IPS-11a (cell line): ENCODE results near the gene C15orf39.
"Not testable (repeated sequence)": the region's sequence is repeated elsewhere in the genome, so short reads cannot be mapped to it uniquely, and the experiment has no call there.

Source experiments
- H3K4me3 ChIP-seq: one replicate; pipeline ENCODE4 v1.5.1; 2013; ENCODE audit warnings: low read depth, low read length, control low read depth

The C15orf39 gene

DNA sequence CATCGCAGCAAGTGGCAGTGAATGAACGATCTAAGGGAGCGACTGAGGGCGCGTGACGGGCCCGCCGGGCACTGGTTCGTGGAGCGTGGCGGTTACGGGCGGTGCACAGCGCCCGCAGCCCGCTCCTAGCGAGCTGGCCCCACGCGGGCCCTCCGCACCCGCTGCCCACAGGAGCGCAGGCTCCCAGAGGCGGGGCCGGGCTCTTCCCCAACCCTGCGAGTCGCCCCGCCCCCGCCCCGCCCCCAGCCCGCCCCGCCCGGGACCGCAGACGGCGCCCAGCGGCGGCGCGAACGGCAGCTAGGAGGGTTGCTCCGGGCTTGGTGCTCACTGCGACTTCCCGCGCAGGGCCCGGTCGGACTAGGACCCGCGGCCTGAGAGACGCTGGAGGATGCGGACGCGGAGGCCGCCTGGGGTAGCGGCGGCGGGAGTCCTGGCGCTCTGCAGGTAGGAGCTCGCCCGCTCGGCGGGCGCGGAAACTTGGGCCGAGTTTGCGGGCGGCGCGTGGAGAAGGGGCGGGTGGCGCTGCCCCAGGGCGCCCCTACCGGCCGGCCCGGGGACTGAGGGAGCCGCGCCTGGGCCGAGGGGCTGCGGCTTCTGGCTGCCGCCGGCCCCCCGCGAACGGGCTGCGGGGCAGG, at the start of gene C15orf39:
Gene C15orf39 (plus strand): TSS at position 267 of the 635 bp plus-strand sequence. CDS start 4,167 bp downstream, outside the sequence.
- H3K4me3 ChIP-seq: peak within 1 kb of the TSS; percentile 85

DNA sequence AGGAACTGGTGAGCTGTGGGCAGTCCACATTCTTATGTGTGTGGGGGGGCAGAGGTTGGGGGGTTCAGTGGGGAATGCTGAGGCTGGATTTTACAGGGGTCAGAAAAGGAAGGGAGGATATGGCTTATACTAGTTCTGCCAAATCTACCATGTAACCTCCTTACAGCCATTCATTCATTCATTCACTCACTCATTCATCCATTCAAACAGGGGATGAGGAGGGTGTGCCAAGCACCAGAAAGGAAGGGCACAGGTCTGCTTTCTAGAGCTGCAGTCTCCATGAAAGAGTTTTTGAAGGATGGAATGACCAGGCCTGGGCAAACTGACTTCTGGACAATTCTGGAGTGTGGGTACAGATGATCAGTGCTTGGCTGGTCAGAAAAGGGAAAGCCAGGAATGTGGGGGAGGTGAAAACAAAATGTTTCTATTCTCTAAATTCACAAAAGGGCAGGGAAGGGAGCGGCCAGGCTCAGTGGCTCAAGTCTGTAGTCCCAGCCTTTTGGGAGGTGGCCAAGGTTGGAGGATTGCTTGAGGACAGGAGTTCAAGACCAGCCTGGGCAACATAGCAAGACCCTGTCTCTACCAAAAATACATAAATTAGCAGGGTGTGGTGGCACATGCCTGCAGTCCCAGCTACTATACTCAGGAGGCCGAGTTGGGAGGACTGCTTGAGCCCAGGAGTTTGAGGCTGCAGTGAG, 49.2 kb upstream of the C15orf39 start:
- no peak overlapping the region for H3K4me3 ChIP-seq

DNA sequence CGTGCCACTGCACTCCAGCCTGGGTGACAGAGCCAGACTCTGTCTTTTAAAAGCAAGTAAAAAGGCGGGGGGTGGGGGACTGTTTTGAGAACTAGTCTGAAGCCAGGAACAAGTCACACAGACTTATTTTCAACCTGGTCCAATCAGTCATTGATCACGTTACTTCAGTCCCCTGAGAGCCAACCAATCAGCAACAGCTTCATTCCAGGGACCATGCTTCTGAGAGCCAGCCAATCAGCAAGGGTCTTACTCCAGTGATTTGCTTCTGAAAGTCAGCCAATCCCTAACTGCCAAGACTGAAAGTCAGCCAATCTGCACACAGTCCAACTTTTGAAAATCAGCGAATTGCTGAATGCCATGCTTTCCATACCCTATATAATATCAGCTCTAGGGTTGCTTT, 48.6 kb upstream of the C15orf39 start:
- H3K4me3 ChIP-seq: no peak overlapping the region

DNA sequence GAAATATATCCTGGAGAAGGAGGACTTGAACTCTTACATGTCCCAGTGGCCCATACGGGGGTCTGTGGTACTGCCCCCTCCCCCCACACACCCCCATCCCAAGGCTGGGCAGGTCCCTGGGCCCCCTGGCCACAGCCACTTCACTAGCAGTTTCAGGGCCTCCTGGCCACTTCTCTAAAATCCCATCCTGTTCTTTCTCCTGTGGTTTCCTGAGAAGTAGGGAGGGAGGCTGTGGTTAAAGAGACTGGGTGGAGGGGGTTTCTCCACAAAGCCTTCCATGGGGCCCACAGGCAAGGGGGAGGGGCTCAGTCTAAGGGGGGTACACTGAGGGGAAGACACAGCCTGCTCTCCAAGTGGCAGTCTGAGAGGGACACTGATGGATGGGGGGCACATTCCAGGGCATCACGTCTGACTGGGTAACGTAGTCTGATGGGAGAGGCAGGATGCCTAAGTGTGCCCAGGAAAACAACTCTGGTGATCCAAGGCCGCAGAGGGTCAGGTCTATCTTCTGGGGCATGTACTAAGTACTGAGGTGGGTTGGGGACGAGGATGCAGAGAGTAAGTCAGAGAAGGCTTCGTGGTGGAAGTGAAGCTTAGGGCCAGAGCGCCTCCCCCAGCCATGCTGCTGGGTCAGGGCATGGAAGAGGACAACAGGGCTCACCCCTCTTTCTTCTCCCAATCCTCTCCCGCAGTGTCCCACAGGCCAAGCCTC, 48.0 kb upstream of the C15orf39 start:
- no peak overlapping the region for H3K4me3 ChIP-seq

DNA sequence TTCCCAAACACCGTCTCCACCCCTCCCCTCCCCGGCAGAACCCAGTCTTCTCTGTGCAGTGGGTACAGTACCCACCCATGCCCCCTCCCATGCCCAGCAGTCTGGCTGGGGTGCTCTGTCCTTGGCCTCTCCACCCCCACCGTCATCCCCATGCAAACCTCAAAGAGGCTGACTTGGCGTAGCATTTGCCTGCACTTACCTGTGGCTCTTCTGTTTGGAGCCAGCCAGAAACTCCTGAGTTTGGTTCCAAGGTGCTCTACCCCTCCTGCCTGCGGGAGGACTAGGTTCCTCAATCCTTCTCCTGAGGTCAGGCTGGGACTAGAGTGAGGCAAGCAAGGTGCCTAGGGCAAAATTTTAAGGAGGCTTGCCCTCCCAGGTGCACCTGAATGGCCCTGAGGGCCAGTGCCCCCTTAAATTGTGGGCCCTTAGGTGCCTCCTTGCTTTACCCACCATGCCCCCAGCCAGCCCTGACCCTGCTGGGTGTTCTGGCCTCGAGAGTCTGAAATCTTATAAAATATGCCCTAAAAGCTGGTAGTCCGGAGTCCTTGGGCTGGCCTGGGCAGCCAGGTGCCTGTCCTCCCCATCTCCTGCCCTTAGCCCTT, 47.1 kb upstream of the C15orf39 start:
- H3K4me3 ChIP-seq: no peak overlapping the region

DNA sequence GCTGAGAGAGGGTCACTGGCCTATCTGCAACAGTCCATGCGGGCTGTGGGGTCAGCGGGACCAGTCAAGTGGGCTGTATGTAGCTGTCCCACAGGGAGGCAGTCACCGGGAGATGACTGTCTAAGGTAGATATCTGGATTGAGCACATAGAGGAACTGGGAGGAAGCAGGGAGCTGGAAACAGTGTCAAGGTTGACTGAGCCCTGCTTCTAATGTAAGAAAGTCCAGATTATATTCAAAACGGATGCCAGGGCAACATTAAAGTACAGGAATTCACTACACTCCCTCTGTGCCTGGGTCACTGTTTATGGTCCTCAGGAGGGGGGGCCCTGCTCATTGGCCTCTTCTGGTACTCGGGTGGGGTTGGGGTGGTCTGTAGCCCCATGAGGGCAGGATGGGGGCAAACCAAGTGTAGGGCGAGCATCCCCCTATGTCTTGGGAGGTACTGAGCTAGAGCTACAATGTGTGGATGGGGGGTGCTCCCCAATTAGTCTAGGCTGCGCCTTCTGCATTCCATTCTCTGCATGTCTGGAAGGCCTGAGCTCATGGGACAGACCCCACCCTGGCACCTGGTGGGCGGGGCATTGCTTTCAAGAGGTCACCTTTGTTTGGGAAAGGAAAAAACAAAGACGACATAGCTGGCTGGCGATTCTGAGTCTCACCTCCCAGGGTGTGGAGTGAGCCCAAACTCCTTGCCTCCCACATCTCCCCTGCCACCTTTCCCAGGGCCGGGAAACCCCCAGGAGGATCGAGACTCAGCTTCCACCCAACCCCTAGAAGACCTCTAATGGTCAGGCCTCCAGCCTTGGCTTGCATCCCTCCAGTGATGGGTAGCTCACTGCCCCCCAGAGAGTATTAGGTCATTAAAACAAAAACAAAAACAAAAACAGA, 45.1 kb upstream of the C15orf39 start:
- H3K4me3 ChIP-seq: no peak overlapping the region

DNA sequence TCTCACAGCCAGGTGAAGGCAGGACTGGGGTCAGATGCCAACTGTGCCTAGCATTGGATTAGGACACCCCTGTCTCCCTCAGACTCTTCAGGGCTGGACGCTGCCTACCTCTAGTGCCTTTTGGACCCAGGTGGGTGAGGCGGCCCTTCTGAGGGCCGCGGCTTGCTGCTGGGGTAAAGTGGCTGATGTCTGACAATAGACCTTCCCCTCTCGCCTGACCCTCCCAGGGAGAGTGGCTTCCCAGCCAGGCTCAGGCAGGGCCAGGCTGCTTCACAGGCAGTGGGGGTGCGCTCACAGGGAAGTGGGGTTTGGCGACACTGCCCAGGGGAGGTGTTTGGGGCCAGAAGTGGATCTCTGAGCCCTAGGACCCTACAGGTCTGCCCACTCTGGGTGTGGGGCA, 43.3 kb upstream of the C15orf39 start:
- H3K4me3 ChIP-seq: no peak overlapping the region

DNA sequence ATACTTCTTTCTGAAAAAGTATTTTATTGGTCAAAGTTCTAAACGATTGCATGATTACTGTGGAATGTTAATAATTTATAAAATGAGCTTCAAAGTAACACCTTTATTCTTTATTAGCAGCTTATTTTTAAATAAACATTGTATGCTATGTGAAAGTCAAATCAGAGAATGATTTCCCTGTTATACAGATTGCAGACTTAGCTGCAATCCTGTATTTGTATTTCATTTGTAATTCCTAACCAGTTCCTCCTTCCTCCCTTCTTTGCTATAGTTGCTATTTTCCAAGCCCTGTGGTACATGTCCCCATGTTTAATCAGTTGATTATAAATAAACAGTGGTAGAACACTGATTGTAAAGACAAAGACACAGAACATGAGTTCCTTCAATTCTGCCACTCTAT, 42.4 kb upstream of the C15orf39 start:
- H3K4me3 ChIP-seq: no peak overlapping the region

DNA sequence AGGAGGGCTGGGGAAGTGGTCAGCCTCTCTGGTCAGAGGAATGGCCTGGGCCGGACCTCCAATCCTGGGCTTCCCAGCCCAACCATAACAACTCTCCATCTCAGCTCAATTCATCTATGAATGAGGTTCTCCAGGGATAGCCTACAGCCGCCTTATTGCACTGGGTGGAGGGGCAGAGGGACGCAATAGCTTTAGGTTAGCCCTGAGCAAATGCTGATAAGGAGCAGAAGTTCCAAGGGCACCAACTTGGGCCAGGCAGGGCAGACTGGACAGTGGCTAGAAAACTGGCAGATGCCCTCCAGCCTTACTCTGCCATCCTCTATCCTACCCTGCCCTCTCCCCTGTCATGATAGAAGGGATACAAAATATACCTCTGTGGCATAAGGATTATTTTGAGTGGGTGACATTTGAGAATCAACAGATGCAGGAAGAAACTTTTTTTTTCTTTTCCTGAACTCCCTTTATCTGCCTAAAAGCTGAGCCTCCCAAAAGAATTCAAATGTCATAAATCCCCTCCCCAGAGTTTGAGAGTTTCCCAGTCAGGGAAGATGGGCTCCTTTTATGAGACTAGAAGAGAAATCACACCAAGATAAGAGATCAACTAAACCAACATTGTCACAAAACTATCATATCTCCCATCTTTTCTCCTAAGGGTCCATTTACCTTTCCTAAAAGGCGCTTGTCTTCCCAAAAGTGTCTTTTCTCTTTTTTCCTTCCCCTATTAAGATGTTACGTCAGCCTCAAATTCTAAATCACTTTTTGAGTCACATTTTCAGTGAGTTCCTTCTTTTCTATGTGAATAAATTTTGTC, 40.4 kb upstream of the C15orf39 start:
- no peak overlapping the region for H3K4me3 ChIP-seq

DNA sequence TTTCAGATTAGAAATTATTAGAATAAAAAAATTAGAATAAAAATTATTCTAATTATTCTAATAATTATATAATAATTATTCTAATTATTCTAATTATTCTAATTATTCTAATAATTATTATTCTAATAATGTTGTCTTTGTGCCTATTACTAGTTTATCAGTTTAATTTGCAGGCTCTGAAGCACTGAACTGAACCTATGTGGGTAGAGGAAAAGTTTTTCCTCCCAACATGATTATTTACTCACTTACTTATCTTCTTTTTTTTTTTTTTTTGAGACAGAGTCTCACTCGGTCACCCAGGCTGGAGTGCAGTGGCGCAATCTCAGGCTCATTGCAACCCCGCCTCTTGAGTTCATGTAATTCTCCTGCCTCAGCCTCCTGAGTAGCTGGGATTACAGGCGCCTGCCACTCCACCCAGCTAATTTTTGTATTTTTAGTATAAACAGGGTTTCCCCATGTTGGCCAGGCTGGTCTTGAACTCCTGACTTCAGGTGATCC, 39.7 kb upstream of the C15orf39 start:
- no peak overlapping the region for H3K4me3 ChIP-seq

DNA sequence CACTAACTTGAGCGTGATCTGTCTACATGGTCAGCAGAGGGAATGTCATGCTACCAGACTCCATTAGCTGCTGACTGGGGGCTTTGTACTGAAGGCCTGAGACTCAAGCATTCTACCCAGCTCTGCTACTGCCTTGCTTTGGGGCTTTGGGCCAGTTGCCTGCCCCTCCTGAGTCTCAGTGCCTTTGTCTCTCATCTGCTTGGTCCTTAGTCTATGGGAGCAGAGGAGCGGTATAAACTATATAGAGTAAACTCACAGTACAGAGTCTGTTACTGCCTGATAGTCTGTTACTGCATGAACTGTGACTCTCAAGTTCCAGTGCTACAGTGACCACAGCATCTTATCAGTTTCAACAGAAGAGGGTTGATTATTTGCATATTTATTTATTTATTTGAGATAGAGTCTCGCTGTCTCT, 38.5 kb upstream of the C15orf39 start:
- H3K4me3 ChIP-seq: no peak overlapping the region

DNA sequence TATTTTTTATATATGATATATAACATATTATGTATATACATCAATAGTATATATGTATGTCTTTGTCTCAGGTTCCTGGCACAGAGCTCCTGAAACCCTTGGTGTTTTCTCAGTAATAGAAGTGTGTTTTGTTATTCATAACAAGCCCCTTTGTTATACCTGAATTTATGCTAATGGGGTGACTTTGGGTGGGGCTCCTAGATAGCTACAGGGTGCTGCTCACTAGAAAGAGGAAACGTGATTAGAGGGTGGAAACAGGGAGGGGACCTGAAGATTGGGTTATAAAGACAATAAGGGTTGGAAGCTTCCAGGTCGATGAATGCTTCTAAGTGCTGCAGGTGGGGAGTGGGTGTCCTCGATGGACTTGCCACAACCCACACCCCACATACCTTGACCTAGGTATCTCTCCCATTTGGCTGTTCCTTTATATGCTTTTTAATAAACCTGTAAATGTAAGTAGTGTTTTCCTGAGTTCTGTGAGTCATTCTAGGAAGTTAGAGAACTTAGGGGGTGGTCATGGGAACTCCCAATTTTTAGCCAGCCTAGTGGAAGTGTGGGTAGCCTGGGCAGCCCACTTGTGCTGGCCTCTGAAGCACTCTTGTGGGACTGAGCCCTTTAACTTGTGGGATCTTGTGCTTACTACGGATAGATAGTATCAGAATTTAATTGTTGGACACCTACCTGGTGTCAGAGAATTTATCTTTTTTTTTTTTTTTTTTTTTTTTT, 36.9 kb upstream of the C15orf39 start:
- no peak overlapping the region for H3K4me3 ChIP-seq

DNA sequence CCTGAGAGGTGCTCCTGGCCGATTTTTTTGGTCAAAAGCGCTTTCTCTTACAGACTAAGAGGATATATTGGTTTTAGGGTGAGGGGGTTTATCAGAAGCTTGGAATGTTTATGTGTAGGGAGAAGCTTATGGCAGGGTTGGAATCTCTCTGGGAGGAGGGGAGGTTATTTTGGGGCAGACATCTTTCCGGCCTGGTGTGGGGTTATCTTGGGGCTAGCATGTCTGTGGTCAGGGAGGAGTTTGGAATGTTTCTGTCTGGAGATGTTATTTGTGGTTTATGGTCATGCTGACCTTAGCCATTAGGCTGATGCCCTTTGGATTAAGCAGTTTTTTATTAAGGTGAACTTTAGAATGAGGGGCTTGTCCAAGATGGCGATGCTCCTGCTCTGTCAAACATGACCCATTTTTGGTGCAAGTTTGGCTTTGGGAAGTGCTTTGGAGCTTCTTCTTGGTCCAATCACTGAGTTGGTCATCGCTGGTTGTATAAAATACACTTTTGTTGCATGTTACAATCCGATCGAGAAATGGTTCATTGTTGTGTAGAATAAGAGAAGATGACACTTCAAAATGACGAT, 35.1 kb upstream of the C15orf39 start:
- not testable (repeated sequence) for H3K4me3 ChIP-seq

DNA sequence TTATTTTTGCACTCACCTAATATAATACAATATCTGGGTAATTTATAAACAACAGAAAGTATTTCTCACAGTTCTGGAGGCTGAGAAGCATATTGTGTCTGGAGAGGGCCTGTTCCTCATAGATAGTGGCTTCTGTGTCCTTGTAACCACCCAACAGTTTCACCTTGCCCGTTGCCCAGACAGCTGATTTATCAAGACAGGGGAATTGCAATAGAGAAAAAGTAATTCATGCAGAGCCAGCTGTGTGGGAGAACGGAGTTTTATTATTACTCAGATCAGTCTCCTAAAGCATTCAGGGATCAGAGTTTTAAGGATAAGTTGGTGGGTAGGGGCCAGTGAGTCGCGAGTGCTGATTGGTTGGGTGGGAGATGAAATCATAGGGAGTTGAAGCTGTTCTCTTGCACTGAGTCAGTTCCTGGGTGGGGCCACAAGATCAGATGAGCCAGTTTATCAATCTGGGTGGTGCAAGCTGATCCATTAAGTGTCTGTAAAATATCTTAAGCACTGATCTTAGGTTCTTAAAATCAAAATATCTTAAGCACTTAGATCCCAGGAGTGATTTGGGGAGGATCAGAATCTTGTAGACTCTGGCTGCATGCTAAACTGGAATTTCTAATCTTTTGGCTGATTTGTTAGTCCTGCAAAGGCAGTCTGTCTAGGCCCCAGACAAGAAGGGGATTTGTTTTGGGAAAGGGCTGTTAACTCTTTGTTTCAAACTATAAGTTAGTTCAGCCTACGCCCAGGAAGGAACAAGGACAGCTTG, 33.9 kb upstream of the C15orf39 start:
- no peak overlapping the region for H3K4me3 ChIP-seq

DNA sequence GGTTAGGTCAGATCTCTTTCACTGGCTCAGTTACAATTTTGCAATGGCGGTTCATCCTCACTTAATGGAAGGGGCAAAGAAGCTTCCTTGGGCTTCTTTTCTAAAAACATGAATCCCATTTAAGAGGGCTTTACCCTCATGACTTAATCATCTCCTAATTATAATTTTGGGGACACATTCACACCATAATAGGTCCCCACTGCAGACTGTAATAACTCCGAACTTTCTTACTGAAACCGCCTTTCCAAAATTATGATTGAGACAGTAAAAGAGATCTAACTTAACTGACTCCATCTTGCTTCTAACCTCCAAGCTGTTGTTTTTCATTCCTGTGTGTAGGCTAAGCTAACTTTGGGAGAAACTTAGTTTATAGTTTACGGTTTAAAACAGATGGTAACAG, 33.3 kb upstream of the C15orf39 start:
- H3K4me3 ChIP-seq: no peak overlapping the region

DNA sequence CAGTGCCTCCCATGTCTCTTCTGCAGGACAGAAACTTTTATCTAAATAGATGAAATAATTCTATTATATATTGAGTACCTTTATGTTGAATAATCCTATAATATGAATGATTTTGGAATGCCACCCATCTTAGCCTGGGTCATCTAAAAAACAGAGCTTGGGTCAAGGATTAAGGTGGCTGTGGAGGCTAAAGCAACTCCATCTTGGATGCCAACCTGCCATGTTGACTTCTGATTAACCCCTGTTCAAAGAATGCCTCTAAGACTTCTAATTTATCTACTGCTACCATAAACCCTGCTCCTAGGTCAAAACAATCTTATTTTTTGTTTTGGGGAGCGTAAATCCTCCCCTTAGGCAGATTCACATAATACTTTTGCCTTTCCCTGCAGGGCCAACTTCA, 31.5 kb upstream of the C15orf39 start:
- H3K4me3 ChIP-seq: no peak overlapping the region

DNA sequence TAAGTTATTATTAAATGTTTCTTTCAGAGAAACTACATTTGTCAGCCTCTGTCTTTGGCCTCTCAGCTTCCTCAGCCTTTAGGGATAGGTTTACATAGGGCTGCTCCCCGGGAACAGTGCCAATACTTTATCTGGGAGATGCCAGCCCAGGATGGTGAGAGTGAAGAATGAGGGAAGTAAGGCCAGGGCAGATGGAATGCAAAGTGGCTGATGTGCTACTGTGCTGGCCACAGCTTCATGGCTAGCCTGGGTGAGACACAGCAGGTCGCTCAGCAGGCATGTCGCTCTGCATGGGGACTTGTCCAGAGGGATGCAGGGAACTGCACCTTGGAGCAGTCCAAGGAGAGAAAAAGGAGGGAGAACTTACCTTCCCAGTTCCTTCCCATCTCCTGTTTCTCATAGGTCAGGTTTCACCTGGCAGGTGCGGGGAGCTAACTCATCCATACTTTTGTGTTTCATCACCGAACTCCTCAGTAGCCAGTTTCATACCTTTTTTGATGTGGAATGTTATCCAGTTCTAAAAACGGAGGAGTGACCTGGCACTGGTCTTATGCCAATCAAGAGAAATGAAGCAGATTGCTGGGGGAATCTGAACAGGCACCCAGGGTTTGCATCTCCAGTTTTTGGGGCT, 30.9 kb upstream of the C15orf39 start:
- no peak overlapping the region for H3K4me3 ChIP-seq

DNA sequence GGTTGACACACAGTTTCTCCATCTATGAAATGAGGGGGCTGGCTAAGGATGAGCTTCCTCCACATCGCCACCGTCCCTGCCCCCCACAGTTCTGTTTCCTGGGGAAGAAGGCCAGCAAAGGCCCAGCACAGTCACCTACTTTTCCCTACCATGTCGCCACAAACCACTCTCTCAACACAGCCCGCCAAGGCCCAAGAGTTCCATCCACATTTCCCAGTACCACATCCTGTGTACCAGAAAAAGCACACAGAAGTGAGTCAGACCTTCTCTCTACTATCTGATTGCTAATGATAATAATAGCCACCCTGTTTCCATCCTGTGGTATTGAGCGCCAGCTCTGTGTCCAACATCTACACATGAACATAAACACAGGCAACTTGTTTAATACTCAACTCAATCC, 30.3 kb upstream of the C15orf39 start:
- H3K4me3 ChIP-seq: no peak overlapping the region
